BLaER1 (cell line): Measurements from ENCODE around the gene SKIC8.

Source experiments
- H3K27ac ChIP-seq: shearing (Covaris generic); formaldehyde crosslinking; 2 replicates; pipeline ENCODE4 v1.8.1; 2022
- H3K27me3 ChIP-seq: shearing (Covaris generic); formaldehyde crosslinking; 2 replicates; pipeline ENCODE4 v1.8.1; 2022
- H3K36me3 ChIP-seq: shearing (Covaris generic); formaldehyde crosslinking; 2 replicates; pipeline ENCODE4 v1.8.1; 2022
- H3K4me1 ChIP-seq: shearing (Covaris generic); formaldehyde crosslinking; 2 replicates; pipeline ENCODE4 v1.8.1; 2022
- H3K4me2 ChIP-seq: shearing (Covaris generic); formaldehyde crosslinking; 2 replicates; pipeline ENCODE4 v1.8.1; 2022
- H3K4me3 ChIP-seq: shearing (Covaris generic); formaldehyde crosslinking; 2 replicates; pipeline ENCODE4 v1.8.1; 2022
- H3K9ac ChIP-seq: shearing (Covaris generic); formaldehyde crosslinking; 2 replicates; pipeline ENCODE4 v1.8.1; 2022
- H3K9me3 ChIP-seq: shearing (Covaris generic); formaldehyde crosslinking; 2 replicates; pipeline ENCODE4 v1.8.1; 2022
- H4K20me1 ChIP-seq: shearing (Covaris generic); formaldehyde crosslinking; 2 replicates; pipeline ENCODE4 v1.8.1; 2022
- Cebpa-rat ChIP-seq: shearing (Covaris generic); IDR thresholded peaks from 2 replicates; pipeline ENCODE4 v1.8.1; 2022

Gene SKIC8

GRCh38 chr15:78272776-78273175, 26.6 kb downstream of the SKIC8 start:
- Histone ChIP-seq H3K4me1 (peaks cover 12% of the 10 kb centered on the region), H3K4me3 (no peak overlapping the region), H3K27me3 (no peaks in the 10 kb centered on the region), H3K9me3 (no peaks in the 10 kb centered on the region), H3K9ac (no peak overlapping the region), H4K20me1 (no peaks in the 10 kb centered on the region), H3K36me3 (no peaks in the 10 kb centered on the region), H3K4me2 (no peak overlapping the region), H3K27ac (no peak overlapping the region)
- no peak for TF ChIP-seq Cebpa-rat

- no peak for TF ChIP-seq Cebpa-rat
- Histone ChIP-seq H3K4me3 (no peak overlapping the region), H3K27me3 (no peaks in the 10 kb centered on the region), H3K27ac (no peak overlapping the region), H3K9me3 (no peaks in the 10 kb centered on the region), H4K20me1 (no peaks in the 10 kb centered on the region), H3K9ac (no peak overlapping the region), H3K36me3 (no peaks in the 10 kb centered on the region), H3K4me2 (no peak overlapping the region), H3K4me1 (peaks cover 12% of the 10 kb centered on the region)
Observed at GRCh38 chr15:78272316-78272715, 27.1 kb downstream of the SKIC8 start.

- H3K4me3 ChIP-seq, result no peak overlapping the region
- no peak overlapping the region for H3K9ac ChIP-seq
- TF ChIP-seq Cebpa-rat, result no peak
- no peak overlapping the region for H3K27ac ChIP-seq
- no peaks in the 10 kb centered on the region; the same call in 1 of the 2 replicates for H4K20me1 ChIP-seq
- no peaks in the 10 kb centered on the region for H3K36me3 ChIP-seq
- no peaks in the 10 kb centered on the region for H3K9me3 ChIP-seq
- no peak overlapping the region for H3K4me2 ChIP-seq
- peaks cover 44% of the 10 kb centered on the region for H3K27me3 ChIP-seq
- no peaks in the 10 kb centered on the region for H3K4me1 ChIP-seq
Observed at GRCh38 chr15:78266806-78267205, 32.6 kb downstream of the SKIC8 start.

GRCh38 chr15:78266229-78266628, 33.2 kb downstream of the SKIC8 start:
- Histone ChIP-seq H3K27me3 (peaks cover 44% of the 10 kb centered on the region), H3K9me3 (no peaks in the 10 kb centered on the region), H3K36me3 (no peaks in the 10 kb centered on the region), H3K4me2 (no peak overlapping the region), H4K20me1 (no peaks in the 10 kb centered on the region; the same call in 1 of the 2 replicates), H3K4me3 (no peak overlapping the region), H3K4me1 (no peaks in the 10 kb centered on the region), H3K27ac (no peak overlapping the region), H3K9ac (no peak overlapping the region)
- TF ChIP-seq Cebpa-rat, result no peak

GRCh38 chr15:78265752-78266224, 33.6 kb downstream of the SKIC8 start:
- H3K27me3 ChIP-seq, result peaks cover 44% of the 10 kb centered on the region
- TF ChIP-seq Cebpa-rat, result no peak
- no peaks in the 10 kb centered on the region for H3K4me1 ChIP-seq
- H3K9me3 ChIP-seq, result no peaks in the 10 kb centered on the region
- H3K36me3 ChIP-seq, result no peaks in the 10 kb centered on the region
- no peaks in the 10 kb centered on the region; the same call in 1 of the 2 replicates for H4K20me1 ChIP-seq
- no peak overlapping the region for H3K4me3 ChIP-seq
- H3K4me2 ChIP-seq, result no peak overlapping the region
- H3K9ac ChIP-seq, result no peak overlapping the region
- H3K27ac ChIP-seq, result no peak overlapping the region

GRCh38 chr15:78265137-78265460, 34.3 kb downstream of the SKIC8 start:
- H4K20me1 ChIP-seq, result no peaks in the 10 kb centered on the region; the same call in 1 of the 2 replicates
- TF ChIP-seq Cebpa-rat, result no peak
- H3K4me2 ChIP-seq, result no peak overlapping the region
- H3K4me3 ChIP-seq, result no peak overlapping the region
- peaks cover 44% of the 10 kb centered on the region for H3K27me3 ChIP-seq
- H3K4me1 ChIP-seq, result no peaks in the 10 kb centered on the region
- no peak overlapping the region for H3K9ac ChIP-seq
- H3K9me3 ChIP-seq, result no peaks in the 10 kb centered on the region
- H3K36me3 ChIP-seq, result no peaks in the 10 kb centered on the region
- H3K27ac ChIP-seq, result no peak overlapping the region

- Histone ChIP-seq H3K9me3 (no peaks in the 10 kb centered on the region), H3K36me3 (no peaks in the 10 kb centered on the region), H3K27me3 (peaks cover 44% of the 10 kb centered on the region), H3K4me1 (no peaks in the 10 kb centered on the region), H3K4me3 (no peak within 1 kb of the TSS), H3K9ac (no peak within 1 kb of the TSS), H3K4me2 (no peak within 1 kb of the TSS), H3K27ac (no peak within 1 kb of the TSS), H4K20me1 (no peaks in the 10 kb centered on the region; the same call in 1 of the 2 replicates)
- no peak for TF ChIP-seq Cebpa-rat
Observed at GRCh38 chr15:78264304-78265136, 34.9 kb downstream of the SKIC8 start, which contains the start of gene DNAJA4. Gene DNAJA4, plus strand, starts transcription at chr15:78264562. Its CDS starts 202 bp downstream, at chr15:78264764.

- Histone ChIP-seq H3K27me3 (peaks cover 44% of the 10 kb centered on the region), H3K27ac (no peak overlapping the region), H3K4me3 (no peak overlapping the region), H3K4me1 (no peaks in the 10 kb centered on the region), H3K4me2 (no peak overlapping the region), H3K9ac (no peak overlapping the region), H3K9me3 (no peaks in the 10 kb centered on the region), H4K20me1 (no peaks in the 10 kb centered on the region; the same call in 1 of the 2 replicates), H3K36me3 (no peaks in the 10 kb centered on the region)
- no peak for TF ChIP-seq Cebpa-rat
Observed at GRCh38 chr15:78263907-78264303, 35.5 kb downstream of the SKIC8 start.

- Histone ChIP-seq H3K36me3 (no peaks in the 10 kb centered on the region), H4K20me1 (no peaks in the 10 kb centered on the region; the same call in 1 of the 2 replicates), H3K27me3 (peaks cover 44% of the 10 kb centered on the region), H3K27ac (no peak overlapping the region), H3K9me3 (no peaks in the 10 kb centered on the region), H3K4me3 (no peak overlapping the region), H3K4me1 (no peaks in the 10 kb centered on the region), H3K9ac (no peak overlapping the region), H3K4me2 (no peak overlapping the region)
- TF ChIP-seq Cebpa-rat, result no peak
Observed at GRCh38 chr15:78263351-78263781, 36.0 kb downstream of the SKIC8 start.

GRCh38 chr15:78261062-78261461, 38.3 kb downstream of the SKIC8 start:
- Histone ChIP-seq H3K4me1 (no peaks in the 10 kb centered on the region), H3K27ac (no peak overlapping the region), H4K20me1 (no peaks in the 10 kb centered on the region; the same call in 1 of the 2 replicates), H3K27me3 (peaks cover 35% of the 10 kb centered on the region), H3K9me3 (no peaks in the 10 kb centered on the region), H3K36me3 (no peaks in the 10 kb centered on the region), H3K9ac (no peak overlapping the region), H3K4me2 (no peak overlapping the region), H3K4me3 (no peak overlapping the region)
- no peak for TF ChIP-seq Cebpa-rat
